ENCODE results near the gene COL25A1.
A peak's percentile ranks its signal among the peaks of the same experiment; 100 is the strongest.
"Not testable (repeated sequence)": the region's sequence is repeated elsewhere in the genome, so short reads cannot be mapped to it uniquely, and the experiment has no call there.

The COL25A1 gene

DNA sequence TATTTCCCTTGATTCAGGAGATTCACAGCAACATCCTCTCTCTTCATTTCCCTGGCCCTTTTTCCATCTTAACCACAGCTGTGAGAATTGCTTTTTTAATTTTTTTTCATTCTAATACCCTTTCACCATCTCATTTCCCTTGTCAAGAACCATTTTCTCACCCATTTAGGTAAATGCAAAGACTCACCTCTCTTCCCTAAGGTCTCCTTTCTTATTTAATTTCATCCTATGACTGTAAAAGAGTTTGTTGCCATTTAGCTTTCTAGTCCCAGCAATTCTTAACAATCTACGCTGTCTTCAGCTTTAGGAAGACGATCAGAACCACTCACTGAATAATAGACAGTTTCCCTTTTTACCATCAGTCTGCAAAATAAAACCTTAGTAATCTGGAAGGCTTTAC, 298.5 kb downstream of the COL25A1 start:
- no peak for DNase-seq (ENCODE audit: low read depth)
- no peak overlapping the region for H3K4me3 ChIP-seq (ENCODE audit: low read depth, low read length)

DNA sequence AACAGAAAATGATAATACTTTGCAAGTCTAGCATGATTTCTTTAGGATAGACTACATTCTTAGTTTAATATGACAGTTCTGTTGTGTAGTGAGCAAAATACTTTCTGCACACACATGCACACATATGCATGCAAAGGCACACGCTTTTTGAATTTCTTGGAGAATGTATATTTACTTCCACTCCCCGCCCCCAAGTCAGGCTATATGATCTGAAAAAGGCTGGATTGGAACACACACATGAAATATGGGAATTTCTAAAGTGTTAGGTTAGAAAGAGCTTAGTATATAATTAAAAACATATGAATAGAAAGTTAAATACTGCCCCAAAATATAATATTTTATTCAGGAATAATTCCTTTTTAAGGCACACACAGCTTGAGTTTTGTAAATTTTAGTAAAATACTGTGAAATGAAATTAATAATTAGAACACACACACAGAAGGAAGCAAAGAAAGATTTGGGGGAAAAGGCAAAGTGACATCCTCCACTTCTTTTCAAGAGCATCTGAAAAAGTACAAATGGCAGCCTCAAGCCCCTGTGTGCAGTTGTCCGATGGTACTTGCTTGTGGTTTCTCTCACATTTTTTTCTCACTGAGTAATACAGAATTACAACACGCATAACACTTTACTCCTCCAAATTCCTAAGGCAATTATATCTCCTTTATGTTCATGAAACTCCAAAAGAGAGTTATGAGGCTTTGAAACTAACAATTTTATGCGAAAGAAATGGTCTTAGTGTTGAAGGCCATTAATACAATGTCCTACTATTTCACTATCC, 310.7 kb downstream of the COL25A1 start:
- no peak overlapping the region for H3K4me3 ChIP-seq (ENCODE audit: low read depth, low read length)
- DNase-seq (ENCODE audit: low read depth), result peak; percentile 78

DNA sequence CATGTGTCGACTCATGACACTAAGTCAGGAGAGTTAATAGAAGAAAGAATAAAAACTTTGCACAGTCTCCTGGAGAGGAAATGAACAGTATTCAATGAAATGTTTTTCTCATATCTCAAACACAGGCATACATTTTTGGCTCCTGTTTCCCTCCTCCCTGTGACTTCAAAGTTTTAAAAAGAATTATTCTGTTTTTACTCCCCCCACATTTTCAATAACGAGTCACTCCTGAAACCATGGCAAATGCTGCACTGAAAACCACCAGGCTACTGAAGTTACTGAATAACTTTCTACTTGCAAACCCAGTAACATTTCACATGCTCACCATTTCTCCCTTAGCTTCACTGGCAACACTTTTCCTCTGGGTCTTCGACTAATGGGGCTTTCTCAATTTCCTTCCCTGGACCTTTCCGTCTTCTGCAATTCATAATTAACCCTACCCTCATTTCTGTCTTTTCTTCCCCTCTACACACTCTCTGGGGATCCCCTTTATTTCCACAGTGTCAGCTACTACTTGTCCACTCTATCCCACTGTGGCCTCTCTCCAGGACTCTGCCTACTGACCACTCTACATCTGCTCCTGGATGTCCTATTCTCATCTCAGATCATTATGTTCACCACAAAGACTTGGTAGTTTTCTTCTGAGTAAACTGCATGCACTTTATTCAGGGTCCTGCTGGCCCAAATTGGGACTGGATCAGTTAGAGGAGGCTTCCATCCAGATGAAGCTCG, 313.8 kb downstream of the COL25A1 start:
- no peak for DNase-seq (ENCODE audit: low read depth)
- no peak overlapping the region for H3K4me3 ChIP-seq (ENCODE audit: low read depth, low read length)

DNA sequence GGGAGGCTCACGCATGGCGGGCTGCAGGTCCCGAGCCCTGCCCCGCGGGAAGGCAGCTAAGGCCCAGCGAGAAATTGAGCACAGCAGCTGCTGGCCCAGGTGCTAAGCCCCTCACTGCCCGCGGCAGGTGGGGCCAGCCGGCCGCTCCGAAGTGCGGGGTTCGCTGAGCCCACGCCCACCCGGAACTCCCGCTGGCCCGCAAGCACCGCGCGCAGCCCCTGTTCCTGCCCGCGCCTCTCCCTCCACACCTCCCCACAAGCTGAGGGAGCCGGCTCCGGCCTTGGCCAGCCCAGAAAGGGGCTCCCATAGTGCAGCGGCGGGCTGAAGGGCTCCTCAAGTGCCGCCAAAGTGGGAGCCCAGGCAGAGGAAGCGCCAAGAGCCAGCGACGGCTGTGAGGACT, 318.0 kb downstream of the COL25A1 start:
- DNase-seq (ENCODE audit: low read depth); H3K4me3 ChIP-seq (ENCODE audit: low read depth, low read length): not testable (repeated sequence)

DNA sequence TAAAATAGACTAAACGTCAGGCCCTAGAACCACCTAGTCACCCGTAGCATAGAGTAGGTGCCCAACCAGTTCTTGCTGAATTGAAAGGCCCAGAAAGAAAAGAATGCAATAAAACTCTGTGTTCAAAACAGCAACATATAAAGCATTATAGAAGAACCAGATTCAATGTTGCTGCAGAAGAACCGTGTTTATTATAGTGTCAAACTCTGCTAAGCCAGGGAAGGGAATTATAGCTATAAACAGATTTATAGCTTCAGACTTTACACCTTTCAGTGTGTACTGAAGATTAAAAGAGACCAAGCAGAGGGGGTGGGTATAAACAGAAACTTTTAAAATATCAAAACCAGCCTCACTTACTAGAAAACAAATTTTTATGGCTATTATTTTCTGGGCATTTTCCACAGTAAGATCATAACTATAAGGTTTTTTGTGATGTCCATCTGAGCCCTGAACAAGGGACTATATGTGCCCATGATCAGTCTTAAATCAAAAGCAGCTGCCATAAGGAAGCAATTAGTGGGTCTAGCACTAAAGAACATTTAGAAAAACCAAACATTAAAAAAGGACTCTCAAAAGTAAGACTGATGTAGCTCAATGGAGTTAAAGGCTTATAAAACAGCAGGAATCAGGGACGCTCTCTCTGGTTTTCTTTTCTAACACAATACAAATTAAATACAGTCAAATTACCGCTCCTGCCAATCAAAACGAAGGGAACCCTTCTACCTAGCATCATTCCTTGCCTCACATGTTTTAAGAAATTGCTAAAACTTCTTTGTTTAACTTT, 319.9 kb downstream of the COL25A1 start:
- H3K4me3 ChIP-seq (ENCODE audit: low read depth, low read length), result no peak overlapping the region
- no peak for DNase-seq (ENCODE audit: low read depth)

DNA sequence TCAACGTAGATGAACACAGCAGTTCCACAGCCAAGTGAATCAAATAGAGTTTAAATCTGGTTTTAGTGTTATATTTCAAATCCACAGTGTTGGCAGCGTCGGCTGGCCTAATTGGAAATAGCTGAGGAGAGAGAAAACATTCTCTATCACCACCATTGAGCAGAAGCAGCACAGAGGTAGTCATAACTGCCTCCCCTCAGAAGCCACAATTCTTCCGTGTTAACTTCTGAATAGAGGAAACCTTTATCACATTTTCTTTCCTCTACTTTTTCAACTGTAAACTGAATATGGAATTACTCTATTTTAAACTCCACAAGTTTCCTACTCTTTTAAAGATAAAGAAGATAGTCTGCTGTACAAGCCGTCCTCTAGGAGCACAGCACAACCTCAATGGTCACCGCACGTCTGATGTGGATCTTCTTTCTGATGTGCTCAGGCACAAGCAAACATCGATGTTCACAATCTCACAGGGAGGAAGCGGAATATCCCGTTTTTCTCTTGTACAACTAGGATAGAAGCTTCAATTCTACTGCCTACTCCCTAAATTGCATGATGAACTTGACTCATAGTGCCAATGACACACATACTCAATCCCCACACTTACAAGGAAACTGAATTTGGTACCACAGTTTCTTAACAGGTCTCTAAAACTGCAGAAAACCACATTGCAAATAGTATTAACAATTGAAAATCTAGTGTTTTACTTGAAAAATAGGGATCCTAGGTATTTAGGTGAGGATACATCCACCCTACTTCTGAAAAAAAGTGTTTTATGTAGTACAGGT, 321.8 kb downstream of the COL25A1 start:
- H3K4me3 ChIP-seq (ENCODE audit: low read depth, low read length), result no peak overlapping the region
- DNase-seq (ENCODE audit: low read depth), result no peak

DNA sequence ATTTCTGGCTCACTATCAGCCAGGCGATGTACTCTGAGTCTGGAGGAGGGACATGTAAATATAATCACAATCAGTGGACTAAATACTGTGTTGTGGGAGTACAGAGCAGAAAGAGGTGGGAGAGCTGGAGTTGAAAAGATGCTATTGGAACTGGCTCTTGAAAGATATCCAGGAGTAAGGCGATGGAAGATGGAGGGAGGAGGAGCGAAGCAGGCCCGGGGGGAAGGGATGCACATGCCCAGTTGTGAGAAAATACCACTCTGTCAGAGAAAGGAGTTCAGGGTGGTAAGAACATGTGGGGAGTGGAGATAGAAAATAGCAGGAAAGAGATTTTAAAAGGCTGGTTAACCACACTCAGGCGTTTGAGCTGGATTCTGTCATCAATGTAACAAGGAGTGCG, 322.7 kb downstream of the COL25A1 start:
- H3K4me3 ChIP-seq (ENCODE audit: low read depth, low read length), result no peak overlapping the region
- no peak for DNase-seq (ENCODE audit: low read depth)

DNA sequence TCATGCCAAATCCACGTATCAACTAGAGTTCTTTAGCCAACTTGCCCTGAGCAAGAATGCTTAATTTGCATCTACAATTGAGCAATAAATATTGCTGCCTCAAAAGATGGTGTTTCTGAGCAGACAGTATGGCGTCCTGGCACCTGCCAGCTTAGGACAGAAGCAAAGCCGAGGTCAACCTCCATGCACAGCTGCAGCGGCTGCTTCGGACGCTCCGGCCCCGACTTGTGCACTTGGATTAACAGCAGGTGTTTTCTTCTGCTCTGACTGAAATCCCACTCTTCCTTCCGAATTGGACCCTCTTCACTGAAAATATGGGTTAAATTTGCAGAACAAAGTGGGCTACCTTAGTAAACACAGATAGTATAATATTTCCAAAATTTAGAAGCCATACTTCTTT, 324.4 kb downstream of the COL25A1 start:
- no peak overlapping the region for H3K4me3 ChIP-seq (ENCODE audit: low read depth, low read length)
- no peak for DNase-seq (ENCODE audit: low read depth)

DNA sequence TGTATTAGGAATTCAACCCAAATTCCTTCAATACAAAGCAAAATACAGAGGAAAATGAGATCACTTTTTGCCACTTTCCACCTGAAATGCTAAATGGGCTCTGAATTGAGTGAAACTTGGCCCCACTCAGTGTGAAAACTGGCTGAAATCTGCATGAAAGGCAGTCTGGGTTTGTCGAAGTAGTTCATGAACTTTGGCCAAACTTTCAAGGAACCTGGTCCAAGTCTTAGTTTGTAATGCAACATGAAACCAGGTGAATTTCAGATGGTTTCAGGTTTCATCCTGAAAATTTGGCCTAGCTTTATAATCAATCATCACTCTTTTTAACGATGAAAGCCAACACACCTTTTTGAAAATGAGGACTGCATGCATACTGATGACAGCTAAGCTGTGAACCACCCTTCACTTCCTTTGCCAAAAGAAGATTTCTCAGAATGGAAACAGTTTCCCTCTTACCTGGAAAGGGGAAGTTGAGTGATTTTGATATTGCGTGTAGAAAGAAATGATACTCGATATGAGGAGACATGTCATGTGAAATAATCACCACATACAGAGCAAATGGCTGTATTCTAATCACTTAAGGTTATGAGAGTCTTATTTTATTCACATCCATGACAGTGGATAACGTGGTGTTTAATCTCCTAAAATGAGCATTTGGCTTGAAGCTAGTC, 329.7 kb downstream of the COL25A1 start:
- H3K4me3 ChIP-seq (ENCODE audit: low read depth, low read length), result no peak overlapping the region
- no peak for DNase-seq (ENCODE audit: low read depth)

DNA sequence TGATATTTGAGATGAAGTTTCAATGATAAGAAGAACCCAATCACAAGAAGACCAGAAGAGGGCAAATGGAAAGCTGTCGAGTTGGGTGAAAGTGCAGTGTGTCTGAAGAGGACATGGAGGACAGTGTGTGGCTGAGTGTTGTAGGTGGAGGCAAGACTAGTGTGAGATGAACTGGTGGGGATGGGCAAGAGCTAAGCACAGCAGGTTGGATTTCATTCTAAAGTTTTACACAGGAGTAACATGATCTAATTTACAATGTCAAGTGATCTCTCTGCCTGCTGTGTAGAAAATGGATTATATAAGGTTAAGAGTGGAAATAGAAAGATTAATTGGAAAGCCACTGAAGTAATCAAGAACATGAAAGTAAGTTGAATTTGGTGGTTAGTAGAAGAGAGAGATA, 331.0 kb downstream of the COL25A1 start:
- DNase-seq (ENCODE audit: low read depth), result no peak

DNA sequence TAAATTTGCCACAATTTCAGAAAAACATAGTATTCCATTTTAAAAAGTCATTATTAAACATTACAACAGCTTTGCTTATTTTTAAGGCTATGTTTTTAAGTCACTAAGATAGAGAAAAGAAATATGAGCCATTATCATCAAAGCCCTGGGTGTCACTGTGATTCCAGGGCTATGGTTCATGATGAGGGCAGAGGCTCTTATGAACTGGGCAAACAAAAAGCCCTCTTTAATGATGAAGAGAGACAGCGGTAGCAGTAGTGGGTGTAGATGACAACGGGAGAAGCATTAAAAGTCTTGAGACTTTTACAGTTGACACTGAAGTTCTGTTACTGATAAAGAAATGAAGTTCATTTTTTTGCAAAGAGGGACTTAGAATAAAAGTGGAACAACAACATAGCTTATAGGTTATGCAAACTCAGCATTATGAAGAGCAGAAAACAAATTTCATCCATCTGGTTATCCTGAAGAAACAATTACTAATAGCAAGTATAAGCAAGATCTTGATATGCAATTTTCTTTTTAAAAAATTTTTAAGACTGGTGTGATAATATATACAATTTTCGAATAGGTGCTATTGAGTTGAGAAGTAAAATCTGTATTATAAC, 336.9 kb downstream of the COL25A1 start:
- no peak for DNase-seq (ENCODE audit: low read depth)

More for the DNA sequence above, 331.0 kb downstream of the COL25A1 start:
- H3K4me3 ChIP-seq (ENCODE audit: low read depth, low read length), result no peak overlapping the region

DNA sequence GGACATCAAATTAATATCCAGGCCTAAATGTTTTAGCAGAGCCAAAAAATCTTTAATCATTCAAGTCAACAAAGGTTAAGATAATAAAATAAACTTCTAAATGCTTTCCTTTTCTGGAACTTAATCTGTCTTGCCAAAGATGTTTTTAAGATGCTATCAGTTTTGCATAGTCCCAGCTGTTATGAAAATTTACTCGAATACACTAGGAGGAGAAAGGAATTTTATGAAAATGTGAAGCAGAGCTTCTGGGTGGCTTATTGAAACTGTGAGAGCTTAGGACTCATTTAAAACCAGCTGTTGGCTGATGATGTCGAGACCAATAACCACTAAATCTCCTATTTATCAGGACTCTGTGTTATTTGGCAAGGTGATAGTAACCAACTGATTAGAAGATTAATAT, 337.4 kb downstream of the COL25A1 start:
- H3K4me3 ChIP-seq (ENCODE audit: low read depth, low read length), result no peak overlapping the region
- DNase-seq (ENCODE audit: low read depth), result no peak

More for the DNA sequence above, 336.9 kb downstream of the COL25A1 start:
- H3K4me3 ChIP-seq (ENCODE audit: low read depth, low read length), result no peak overlapping the region

DNA sequence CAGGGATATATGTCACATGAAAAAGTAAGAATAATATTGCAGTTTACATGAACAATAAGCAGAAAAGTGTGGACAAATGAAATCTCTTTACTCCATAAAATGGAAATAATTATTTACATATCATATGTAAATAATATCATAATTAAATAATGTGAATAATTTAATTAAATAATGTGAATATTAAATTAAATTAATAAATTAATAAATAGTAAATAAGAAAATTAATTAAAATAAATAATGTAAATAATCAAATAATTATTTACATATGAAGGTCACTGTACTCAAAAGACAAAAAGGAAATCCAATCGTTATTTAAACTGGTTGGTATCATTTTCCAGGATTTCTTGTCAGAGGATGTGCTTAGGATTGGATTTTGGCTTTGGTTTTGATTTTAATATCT, 338.5 kb downstream of the COL25A1 start:
- no peak for DNase-seq (ENCODE audit: low read depth)
- no peak overlapping the region for H3K4me3 ChIP-seq (ENCODE audit: low read depth, low read length)

DNA sequence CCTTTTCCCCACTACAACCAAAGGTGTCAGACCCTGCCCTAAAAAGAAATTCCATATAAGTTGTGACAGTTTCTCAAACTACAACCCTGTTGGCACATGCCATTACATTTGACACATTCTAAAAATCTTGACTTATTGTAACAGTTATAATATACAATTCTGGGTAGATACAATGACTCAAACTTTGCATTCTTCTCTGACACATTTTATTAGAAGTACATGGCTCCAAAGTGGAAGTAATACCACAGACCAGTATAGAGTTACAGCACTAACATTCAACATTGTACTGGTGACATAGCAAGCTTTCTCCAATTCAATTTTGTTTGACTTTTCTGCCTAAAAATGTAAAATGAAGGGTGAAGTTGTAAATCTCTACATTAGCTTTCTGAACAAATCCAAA, 343.0 kb downstream of the COL25A1 start:
- H3K4me3 ChIP-seq (ENCODE audit: low read depth, low read length), result no peak overlapping the region
- DNase-seq (ENCODE audit: low read depth), result no peak

DNA sequence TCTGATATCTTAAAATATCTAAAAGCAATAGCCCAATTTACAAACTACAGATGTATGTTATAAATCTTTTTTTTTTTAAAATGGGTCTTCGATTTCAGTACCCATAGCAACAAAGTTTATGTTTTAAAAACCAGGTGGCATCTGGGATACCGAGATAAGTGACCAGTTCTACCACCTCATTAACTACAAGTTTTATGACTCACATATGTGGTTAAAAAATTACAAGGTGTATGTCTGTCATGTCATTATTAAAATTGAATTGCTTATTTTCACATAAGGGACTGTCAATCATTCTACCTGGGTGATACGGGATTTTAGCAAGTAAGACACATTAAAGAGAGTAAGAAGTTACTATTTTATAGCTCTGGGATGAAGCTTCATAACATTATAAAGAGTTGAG, 347.6 kb downstream of the COL25A1 start:
- no peak overlapping the region for H3K4me3 ChIP-seq (ENCODE audit: low read depth, low read length)
- DNase-seq (ENCODE audit: low read depth), result no peak

DNA sequence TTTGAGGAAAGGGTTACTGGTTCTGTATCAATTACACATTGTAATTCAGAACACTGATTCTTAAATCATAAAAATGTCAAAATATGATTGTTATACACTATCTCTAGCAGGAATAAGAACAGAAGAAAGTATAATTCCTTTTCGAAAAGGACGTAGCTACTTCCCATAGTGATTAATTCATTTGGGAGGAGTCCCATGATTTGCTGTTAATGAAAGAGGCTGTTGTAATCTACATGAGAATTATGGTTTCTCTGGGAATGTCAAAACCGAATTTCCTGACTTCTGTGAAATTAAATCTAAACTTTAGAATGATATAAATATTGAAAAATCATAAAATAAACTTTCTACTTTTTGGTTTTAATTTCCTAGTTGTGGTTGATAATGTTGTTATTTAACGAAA, 348.5 kb downstream of the COL25A1 start:
- H3K4me3 ChIP-seq (ENCODE audit: low read depth, low read length), result no peak overlapping the region
- no peak for DNase-seq (ENCODE audit: low read depth)

DNA sequence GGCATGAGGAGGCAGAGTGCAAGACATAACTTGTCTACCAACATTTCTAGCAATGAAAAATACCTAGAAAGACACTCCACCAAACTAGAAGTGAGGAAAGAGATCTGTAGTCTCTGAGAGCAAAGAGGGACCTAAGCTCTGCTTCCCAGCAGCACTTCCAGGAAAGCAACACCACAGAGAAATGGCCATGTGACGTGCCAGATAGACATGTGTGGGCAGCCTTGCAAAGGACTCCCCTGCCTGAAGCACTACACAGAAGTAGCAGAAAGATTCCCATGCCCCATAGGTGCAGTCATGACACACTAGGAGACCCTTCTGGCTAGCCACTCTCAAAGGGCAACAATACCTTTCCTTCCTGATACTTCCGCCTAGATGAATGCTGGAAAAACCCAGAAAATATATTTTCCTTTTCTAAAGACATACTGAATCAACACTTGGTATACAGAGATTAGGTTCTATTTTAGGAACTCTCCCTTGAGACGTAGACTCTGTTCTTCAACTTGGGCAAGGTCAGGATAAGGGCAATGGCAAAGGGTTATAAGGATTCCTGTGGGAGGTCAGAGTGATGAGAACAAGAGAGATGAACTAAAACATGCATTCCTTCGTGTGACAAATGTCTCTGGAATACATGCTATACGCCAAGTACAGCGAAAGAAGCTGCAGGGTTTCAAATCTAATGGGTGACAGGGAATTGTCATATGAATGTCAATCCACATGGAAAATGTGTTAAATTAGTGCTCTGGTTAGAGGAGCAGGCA, 352.1 kb downstream of the COL25A1 start:
- no peak overlapping the region for H3K4me3 ChIP-seq (ENCODE audit: low read depth, low read length)
- DNase-seq (ENCODE audit: low read depth), result no peak

DNA sequence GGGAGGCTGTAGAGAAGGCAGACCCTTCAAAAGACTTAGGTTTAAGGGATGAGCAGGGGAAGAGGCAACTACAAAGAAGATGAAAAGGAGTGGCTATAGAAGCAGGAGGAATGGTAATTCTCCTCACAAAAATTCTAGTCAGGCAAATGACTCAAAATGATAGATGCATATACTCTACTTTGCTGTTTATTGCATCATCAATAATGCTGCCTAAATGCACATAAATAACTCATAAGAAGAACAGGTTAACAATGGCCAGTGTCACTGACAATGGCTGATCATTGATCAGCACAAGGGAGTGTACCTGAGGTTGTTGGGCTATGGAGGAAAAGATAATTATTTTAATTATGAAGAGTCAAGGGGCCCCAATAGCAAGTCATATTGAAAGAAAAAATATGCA, 354.9 kb downstream of the COL25A1 start:
- H3K4me3 ChIP-seq (ENCODE audit: low read depth, low read length), result no peak overlapping the region
- no peak for DNase-seq (ENCODE audit: low read depth)
